ENCODE results near the gene MAP4K4. TPM values are rescaled to one million over a fixed set of nuclear protein-coding genes. Genes with fewer than 3 reads are reported as not detected.
"Not testable (repeated sequence)": the region's sequence is repeated elsewhere in the genome, so short reads cannot be mapped to it uniquely, and the experiment has no call there.

MAP4K4 gene
- total RNA-seq, 1 experiment from 2014 or later: 252 TPM

DNA sequence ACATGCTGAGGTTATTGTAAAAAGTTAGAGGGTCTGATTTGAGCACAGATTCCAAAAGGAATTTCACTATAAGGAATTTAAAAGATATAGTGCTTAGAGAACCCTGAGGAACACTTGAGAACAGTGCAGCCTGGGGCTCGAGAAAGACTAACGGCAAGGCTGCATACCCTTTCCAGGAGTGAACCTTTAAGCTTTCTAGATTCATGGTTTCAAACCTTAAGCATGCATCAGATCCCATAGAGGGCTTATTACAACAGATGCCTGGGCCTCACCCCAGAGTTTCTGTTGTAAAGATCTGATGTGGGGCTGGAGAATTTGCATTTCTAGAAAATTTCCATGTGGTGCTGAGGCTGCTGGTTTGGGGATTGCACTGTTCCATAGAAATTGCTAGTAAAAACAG is 203.7 kb downstream of the MAP4K4 start:
- DNase-seq (ENCODE audit: low read depth): no peak

DNA sequence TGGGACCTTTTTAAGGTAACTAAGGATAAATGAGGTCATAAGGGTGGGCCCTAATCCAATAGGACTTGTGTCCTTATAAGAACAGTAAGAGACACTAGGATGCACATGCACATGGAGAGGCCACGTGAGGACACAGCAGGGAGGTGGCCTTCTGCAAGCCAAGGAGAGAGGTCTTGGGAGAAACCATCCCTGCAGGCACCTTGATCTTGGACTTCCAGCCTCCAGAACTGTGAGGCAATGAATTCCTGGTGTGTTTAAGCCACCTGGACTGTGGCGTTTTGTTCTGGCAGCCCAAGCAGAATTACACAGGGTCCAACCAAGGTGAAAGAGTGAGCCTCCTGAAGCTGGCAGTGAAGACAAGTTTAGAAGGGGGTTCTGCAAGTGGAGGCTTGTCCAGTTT is 204.7 kb downstream of the MAP4K4 start:
- DNase-seq (ENCODE audit: low read depth): no peak

DNA sequence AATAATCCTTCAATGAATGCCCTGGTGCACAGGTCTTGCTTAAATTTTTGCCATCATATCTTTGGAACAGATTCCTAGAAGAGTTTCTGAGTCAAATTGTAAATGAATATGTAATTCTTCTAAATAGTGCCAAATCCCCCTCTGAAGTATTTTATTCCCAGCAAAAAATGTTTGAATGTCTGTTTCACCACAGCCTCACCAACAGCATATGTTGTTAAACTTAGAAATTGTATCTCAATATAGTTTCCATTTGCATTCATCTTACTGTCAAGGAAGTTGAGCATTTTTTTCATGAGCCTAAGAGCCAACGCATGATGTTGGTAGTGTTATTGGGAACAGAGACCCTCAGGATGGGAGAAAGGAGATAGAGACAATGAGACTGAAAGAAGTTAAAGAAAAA is 207.4 kb downstream of the MAP4K4 start:
- no peak for DNase-seq (ENCODE audit: low read depth)

DNA sequence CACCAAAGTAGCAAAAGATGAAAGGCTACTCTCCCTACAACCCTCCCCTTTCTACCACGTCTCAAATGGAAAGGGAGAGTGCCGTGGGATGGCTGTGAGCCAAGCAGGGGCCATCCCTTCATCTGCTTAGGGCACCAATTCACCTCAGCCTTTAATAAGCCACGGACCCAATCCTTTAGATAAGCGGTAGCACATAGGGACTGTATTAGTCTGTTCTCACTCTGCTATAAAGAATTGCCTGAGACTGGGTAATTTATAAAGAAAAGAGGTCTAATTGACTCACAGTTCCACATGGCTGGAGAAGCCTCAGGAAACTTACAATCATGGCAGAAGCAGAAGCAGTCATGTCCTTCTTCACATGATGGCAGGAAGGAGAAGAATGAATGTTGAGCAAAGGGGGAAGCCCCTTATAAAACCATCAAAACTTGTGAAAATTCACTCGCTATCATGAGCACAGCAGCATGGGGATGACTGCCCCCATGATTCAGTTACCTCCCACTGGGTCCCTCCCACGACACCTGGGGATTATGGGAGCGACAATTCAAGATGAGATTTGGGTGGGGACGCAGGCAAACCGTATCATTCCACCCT is 208.3 kb downstream of the MAP4K4 start:
- no peak for DNase-seq (ENCODE audit: low read depth)

DNA sequence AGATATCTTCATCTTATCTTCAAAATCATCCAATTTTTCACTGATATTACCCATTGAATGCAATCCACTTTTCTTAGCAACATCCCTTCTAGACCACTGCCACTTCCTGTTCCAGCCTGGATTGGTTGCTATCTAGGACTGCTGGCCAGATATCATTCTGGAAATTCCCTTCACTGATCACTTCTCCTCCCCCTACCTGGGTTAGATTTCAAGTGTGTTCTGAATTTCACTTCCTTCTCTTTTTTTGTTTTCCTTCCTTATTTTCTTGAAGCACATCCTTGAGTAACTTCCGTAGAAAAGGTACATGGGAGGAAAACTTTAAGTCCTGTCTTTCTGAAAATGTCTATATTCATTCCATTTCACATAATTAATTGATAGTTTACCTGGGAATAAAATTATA is 212.3 kb downstream of the MAP4K4 start:
- DNase-seq (ENCODE audit: low read depth): no peak

DNA sequence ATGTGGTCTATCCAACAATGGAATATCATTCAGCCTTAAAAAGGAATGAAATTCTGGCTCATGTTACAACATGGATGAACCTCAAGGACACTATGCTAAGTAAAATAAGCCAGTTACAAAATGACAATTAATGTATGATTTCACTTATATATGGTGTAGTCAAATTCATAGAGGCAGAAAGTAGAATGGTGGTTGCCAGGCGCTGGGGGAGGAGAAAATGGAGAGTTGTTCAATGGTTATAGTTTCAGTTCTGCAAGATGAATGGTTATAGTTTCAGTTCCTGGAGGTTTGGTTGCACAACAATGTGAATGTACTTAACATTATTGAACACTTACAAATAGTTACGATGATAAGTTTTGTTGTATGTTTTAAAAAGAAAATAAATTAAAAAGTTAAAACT is 215.0 kb downstream of the MAP4K4 start:
- DNase-seq (ENCODE audit: low read depth): no peak

DNA sequence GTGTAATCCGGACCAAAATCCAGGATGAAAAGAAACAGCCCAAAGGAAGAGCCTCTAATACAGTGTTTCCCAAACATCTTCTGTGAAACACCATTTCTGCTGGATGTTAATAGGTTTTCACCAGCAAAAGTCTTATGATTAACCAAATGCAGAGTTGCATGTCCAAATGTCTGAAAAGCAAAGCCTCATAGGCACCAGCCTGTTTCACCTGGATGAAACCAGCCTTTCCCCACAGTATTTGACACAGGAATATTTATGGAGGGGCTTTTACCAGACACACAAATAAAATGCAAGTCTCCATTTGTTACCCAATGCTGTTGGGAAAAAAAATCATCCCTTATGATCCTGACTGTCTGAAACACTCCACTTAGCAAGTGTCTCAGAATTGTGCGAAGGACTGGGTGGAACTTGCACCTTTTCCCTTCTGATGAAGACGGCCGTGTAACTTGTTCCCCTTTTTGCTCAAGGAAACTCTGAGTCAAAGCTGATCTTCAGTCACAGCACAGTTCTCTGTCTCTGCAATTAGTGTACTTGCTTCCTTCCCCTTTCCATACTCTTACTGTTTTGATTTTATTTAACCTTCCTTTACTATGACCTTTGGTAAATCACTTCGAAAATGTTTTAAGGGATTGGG is 223.9 kb downstream of the MAP4K4 start:
- DNase-seq (ENCODE audit: low read depth): no peak

DNA sequence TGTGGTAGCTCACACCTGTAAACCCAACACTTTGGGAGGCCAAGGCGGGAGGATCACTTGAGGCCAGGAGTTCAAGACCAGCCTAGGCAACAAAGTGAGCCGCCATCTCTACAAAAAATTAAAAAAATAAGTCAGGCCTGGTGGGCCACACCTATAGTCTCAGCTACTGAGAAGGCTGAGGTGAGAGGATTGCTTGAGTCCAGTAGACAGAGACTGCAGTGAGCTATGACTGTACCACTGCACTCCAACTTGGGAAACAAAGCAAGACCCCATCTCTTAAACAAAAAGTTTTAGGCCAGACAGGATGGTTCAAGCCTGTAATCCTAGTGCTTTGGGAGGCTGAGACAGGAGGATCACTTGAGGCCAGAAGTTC is 224.4 kb downstream of the MAP4K4 start:
- DNase-seq (ENCODE audit: low read depth): no peak

DNA sequence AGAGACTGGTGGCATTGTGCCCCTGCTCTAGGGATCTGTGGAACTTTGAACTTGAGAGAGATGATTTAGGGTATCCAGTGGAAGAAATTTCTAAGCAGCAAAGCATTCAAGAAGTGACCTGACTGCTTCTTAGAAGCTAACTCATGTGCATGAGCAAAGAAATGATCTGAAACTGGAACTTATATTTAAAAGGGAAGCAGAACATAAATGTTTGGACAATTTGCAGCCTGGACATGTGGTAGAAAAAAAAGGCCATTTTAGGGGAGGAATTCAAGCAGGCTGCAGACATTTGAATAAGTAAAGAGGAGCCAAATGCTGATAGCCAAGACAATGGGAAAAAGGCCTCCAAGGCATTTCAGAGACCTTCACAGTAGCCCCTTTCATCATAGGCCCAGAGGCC is 226.8 kb downstream of the MAP4K4 start:
- not testable (repeated sequence) for DNase-seq (ENCODE audit: low read depth)

DNA sequence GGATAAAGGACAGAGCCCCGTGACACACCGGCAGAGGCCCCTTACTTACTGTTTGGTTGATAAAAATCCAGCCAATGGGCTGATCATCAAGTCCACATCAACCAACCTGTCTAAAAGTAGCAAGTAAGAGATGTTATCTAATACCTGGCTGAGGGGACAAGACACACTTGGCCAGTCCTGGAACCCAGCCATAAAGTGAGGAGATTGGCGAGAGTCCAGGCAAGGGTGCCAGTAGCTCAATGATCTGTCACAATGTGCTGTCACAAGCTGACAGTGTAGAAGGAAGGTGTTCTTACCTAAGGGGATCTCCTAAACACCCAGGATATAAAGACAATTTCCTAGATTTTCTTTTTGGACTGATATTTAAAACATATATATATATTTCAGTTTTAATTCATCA is 232.5 kb downstream of the MAP4K4 start:
- no peak for DNase-seq (ENCODE audit: low read depth)

DNA sequence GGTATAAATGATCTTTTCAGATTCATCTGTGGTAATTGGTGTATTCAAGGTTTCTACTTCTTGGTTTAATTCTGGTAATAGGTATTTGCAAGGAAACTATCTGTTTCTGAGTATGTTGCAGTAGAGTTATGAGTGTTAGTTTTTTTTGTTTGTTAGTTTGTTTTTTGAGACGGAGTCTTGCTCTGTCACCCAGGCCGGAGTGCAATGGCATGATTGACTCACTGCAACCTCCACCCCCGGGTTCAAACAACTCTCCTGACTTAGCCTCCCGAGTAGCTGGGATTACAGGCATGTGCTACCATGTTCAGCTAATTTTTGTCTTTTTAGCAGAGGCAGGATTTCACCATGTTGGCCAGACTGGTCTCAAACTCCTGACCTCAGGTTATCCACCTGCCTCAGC is 233.3 kb downstream of the MAP4K4 start:
- no peak for DNase-seq (ENCODE audit: low read depth)

DNA sequence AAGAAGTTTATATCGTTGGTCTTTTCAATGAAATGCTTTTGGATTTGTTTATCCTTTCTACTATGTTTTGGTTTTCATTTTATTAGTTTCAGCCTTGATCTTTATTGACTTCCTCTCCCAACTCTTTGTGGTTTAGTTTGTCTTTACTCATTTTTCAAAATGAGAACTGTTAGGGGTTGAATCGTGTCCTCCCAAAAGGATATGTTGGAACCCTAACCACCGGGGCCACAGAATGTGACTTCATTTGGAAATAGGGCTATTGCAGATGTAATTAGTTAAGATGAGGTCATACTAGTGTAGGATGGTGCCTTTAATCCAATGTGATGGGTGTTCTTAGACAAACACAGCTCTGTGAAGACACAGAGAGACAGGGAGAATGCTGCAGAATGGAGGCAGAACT is 233.9 kb downstream of the MAP4K4 start:
- DNase-seq (ENCODE audit: low read depth): no peak

DNA sequence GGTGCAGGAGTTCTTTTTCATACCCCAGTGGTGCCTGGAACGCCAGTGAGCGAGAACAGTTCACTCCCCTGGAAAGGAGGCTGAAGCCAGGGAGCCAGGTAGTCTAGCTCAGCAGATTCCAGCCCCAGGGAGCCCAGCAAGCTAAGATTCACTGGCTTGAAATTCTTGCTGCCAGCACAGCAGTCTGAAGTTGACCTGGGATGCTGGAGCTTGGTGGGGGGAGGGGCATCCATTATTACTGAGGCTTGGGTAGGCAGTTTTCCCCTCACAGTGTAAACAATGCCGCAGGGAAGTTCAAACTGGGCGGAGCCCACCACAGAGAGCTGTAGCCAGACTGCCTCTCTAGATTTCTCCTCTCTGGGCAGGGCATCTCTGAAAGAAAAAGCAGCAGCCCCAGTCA is 238.3 kb downstream of the MAP4K4 start:
- DNase-seq (ENCODE audit: low read depth): not testable (repeated sequence)

DNA sequence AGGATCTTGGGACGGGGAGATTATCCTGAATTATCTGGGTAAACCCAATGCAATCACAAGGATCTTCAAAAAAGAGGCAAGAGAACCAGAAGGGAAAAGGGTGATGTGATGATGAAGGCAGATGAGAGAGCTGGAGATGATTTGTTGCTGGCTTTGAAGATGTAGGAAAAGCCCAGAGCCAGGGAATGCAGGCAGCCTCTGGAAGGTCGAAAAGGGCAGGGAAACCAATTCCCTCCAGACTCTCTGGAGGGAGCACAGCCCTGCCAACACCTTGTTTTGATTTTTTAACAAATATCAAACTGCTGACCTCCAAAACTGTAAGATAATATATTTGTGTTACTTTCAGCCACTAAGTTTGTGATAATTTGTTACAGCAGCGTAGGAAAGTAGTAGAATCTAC is 245.3 kb downstream of the MAP4K4 start:
- DNase-seq (ENCODE audit: low read depth): no peak

Other genes starting within 250 kb of the MAP4K4 start
- 27.8 and 33.4 TPM in 2 replicates for gene RFX8, start 222.6 kb upstream of the MAP4K4 start, total RNA-seq (2014; rRNA removed)

Data from LHCN-M2 (cell line).